Progenitor cell of endocrine pancreas (in vitro differentiated cells): ENCODE results near the gene ALDH1A1. TPM values are rescaled to one million over a fixed set of nuclear protein-coding genes. Genes with fewer than 3 reads are reported as not detected.

Experiments used
- DNase-seq: peaks from one replicate; pipeline ENCODE4 v3.0.0; 2021; ENCODE audit warnings: low spot score; ENCODE audit not compliant: unreplicated experiment
- H3K27ac Mint-ChIP-seq: 2 replicates; pipeline ENCODE4 v1.8.0; 2021; ENCODE audit warnings: mild to moderate bottlenecking, moderate library complexity, mixed read lengths
- H3K27me3 Mint-ChIP-seq: 2 replicates; pipeline ENCODE4 v1.8.0; 2021; ENCODE audit warnings: mixed read lengths
- H3K36me3 Mint-ChIP-seq: 2 replicates; pipeline ENCODE4 v1.8.0; 2022; ENCODE audit warnings: mixed read lengths; ENCODE audit not compliant: insufficient read depth
- H3K4me1 Mint-ChIP-seq: 2 replicates; pipeline ENCODE4 v1.8.0; 2021; ENCODE audit warnings: low read depth, mixed read lengths
- H3K4me3 Mint-ChIP-seq: 2 replicates; pipeline ENCODE4 v1.8.0; 2021; ENCODE audit warnings: low read depth, mild to moderate bottlenecking, moderate library complexity, mixed read lengths
- H3K9me3 Mint-ChIP-seq: 2 replicates; pipeline ENCODE4 v1.8.0; 2021; ENCODE audit warnings: low read depth, mixed read lengths
- CTCF ChIP-seq: fragments of 200-600 bp; sonication (generic); IDR thresholded peaks from one replicate; pipeline ENCODE4 v1.5.0; 2021; ENCODE audit warnings: antibody characterized with exemption, mild to moderate bottlenecking; ENCODE audit not compliant: unreplicated experiment
- long read RNA-seq: library from polyadenylated mRNA; unstranded; transcript quantifications from one replicate; pipeline ENCODE4 v2.0.0, GENCODE V29; 2020
- total RNA-seq: library from RNA; stranded (reverse); gene quantifications from 2 replicates; pipeline ENCODE4 v1.2.1, GENCODE V29; 2021

Gene ALDH1A1
- 188 and 219 TPM in 2 replicates for total RNA-seq
- long read RNA-seq, transcript ALDH1A1-201 (13 exons, 2,107 nt) = major isoform, 2,589 of 2,668 reads
- long read RNA-seq, partial matches to known transcripts = 37 of 2,668 reads
- long read RNA-seq, other reads (novel, unspliced or antisense) = 42 of 2,668 reads

- H3K27me3 Mint-ChIP-seq = peaks cover 5% of the 10 kb centered on the region
- H3K9me3 Mint-ChIP-seq = peaks cover 3% of the 10 kb centered on the region
- peak within 1 kb of the TSS; percentile 86 for H3K27ac Mint-ChIP-seq
- H3K36me3 Mint-ChIP-seq = no peaks in the 10 kb centered on the region
- peak within 1 kb of the TSS; percentile 68 for H3K4me3 Mint-ChIP-seq
- no peak for DNase-seq
- TF ChIP-seq CTCF = no peak
- H3K4me1 Mint-ChIP-seq = peaks cover 41% of the 10 kb centered on the region
These were observed at the start of gene ALDH1A1 for GRCh38 chr9:72952914-72953313. Gene ALDH1A1, minus strand, starts transcription at chr9:72953053. Its CDS starts 53 bp downstream, at chr9:72953000.

GRCh38 chr9:73001860-73002259, 49.0 kb upstream of the ALDH1A1 start:
- Mint-ChIP-seq H3K9me3 (peaks cover 10% of the 10 kb centered on the region), H3K27me3 (no peaks in the 10 kb centered on the region), H3K4me1 (peaks cover 14% of the 10 kb centered on the region), H3K36me3 (no peaks in the 10 kb centered on the region), H3K4me3 (no peak overlapping the region), H3K27ac (no peak overlapping the region)
- no peak for TF ChIP-seq CTCF
- DNase-seq = no peak

- Mint-ChIP-seq H3K9me3 (peaks cover 6% of the 10 kb centered on the region), H3K4me1 (peaks cover 30% of the 10 kb centered on the region), H3K27ac (no peak overlapping the region), H3K27me3 (no peaks in the 10 kb centered on the region), H3K36me3 (no peaks in the 10 kb centered on the region), H3K4me3 (no peak overlapping the region)
- TF ChIP-seq CTCF = no peak
- DNase-seq = no peak
These were observed 45.5 kb upstream of the ALDH1A1 start for GRCh38 chr9:72998363-72998762.

- Mint-ChIP-seq H3K9me3 (peaks cover 6% of the 10 kb centered on the region), H3K4me3 (peak overlapping the region; percentile 58), H3K4me1 (peaks cover 30% of the 10 kb centered on the region), H3K27ac (peak overlapping the region; percentile 90), H3K27me3 (no peaks in the 10 kb centered on the region), H3K36me3 (no peaks in the 10 kb centered on the region)
- TF ChIP-seq CTCF = no peak
- no peak for DNase-seq
These were observed 44.6 kb upstream of the ALDH1A1 start for GRCh38 chr9:72997387-72997995.

- Mint-ChIP-seq H3K36me3 (no peaks in the 10 kb centered on the region), H3K9me3 (peaks cover 6% of the 10 kb centered on the region), H3K4me1 (peaks cover 30% of the 10 kb centered on the region), H3K27me3 (no peaks in the 10 kb centered on the region), H3K4me3 (no peak overlapping the region), H3K27ac (peak overlapping the region; percentile 12)
- no peak for DNase-seq
- no peak for TF ChIP-seq CTCF
These were observed 43.9 kb upstream of the ALDH1A1 start for GRCh38 chr9:72996684-72997314.
